GM18519 (cell line): ENCODE measurements around the gene FDCSP.
"Not testable (repeated sequence)": the region's sequence is repeated elsewhere in the genome, so short reads cannot be mapped to it uniquely, and the experiment has no call there.

Source experiments
- ATAC-seq: cut with Tn5 transposase; IDR thresholded peaks from one replicate; pipeline ENCODE4 v1.9.1; 2021; ENCODE audit warnings: mild to moderate bottlenecking, moderate library complexity; ENCODE audit not compliant: unreplicated experiment, low FRiP score

The FDCSP gene

GRCh38 chr4:70239131-70239883 is 13.4 kb downstream of the FDCSP start:
- no peak for ATAC-seq

GRCh38 chr4:70239884-70240591 is 14.1 kb downstream of the FDCSP start:
- ATAC-seq = no peak

GRCh38 chr4:70242297-70242696 is 16.4 kb downstream of the FDCSP start, which contains the start of gene CSN3:
Gene CSN3 (plus strand): TSS chr4:70242597. CDS start chr4:70244820, 2,223 bp downstream.
- not testable (repeated sequence) for ATAC-seq

- ATAC-seq = no peak
These were observed 17.2 kb downstream of the FDCSP start for GRCh38 chr4:70243091-70243490.

GRCh38 chr4:70251250-70251944 is 25.5 kb downstream of the FDCSP start:
- no peak for ATAC-seq

GRCh38 chr4:70251945-70252277 is 26.0 kb downstream of the FDCSP start:
- ATAC-seq = no peak

- no peak for ATAC-seq
These were observed 43.8 kb downstream of the FDCSP start for GRCh38 chr4:70269674-70270073.

GRCh38 chr4:70277121-70277520 is 51.2 kb downstream of the FDCSP start:
- no peak for ATAC-seq

GRCh38 chr4:70280567-70280966 is 54.6 kb downstream of the FDCSP start:
- ATAC-seq = no peak
